HEK293 (cell line): Measurements from ENCODE around the gene FKBP8.

Experiments used
- RBAK ChIP-seq: fragments of 450-650 bp; formaldehyde crosslinking; IDR thresholded peaks from 2 replicates; pipeline ENCODE4 v1.5.1; 2016; ENCODE audit warnings: missing biosample characterization, missing genetic modification characterization
- WT1 ChIP-seq: fragments of 450-650 bp; formaldehyde crosslinking; IDR thresholded peaks from 2 replicates; pipeline ENCODE4 v1.5.1; 2016; ENCODE audit warnings: missing biosample characterization, missing genetic modification characterization
- ZFP3 ChIP-seq: fragments of 450-650 bp; formaldehyde crosslinking; IDR thresholded peaks from 2 replicates; pipeline ENCODE4 v1.5.1; 2016; ENCODE audit warnings: low read depth, missing biosample characterization, missing genetic modification characterization
- ZFP41 ChIP-seq: fragments of 450-650 bp; formaldehyde crosslinking; IDR thresholded peaks from 2 replicates; pipeline ENCODE4 v1.5.1; 2016; ENCODE audit warnings: missing biosample characterization, missing genetic modification characterization, borderline replicate concordance
- ZNF366 ChIP-seq: fragments of 450-650 bp; formaldehyde crosslinking; conservative IDR thresholded peaks from 2 replicates; pipeline ENCODE4 v1.5.1; 2016; ENCODE audit warnings: missing biosample characterization, missing genetic modification characterization
- ZNF510 ChIP-seq: fragments of 450-650 bp; formaldehyde crosslinking; IDR thresholded peaks from 2 replicates; pipeline ENCODE4 v1.5.1; 2018; ENCODE audit warnings: mild to moderate bottlenecking, missing genetic modification characterization, missing biosample characterization; ENCODE audit not compliant: insufficient replicate concordance
- ZNF629 ChIP-seq: fragments of 450-650 bp; formaldehyde crosslinking; IDR thresholded peaks from 2 replicates; pipeline ENCODE4 v1.5.1; 2017; ENCODE audit warnings: missing biosample characterization, missing genetic modification characterization
- ZNF768 ChIP-seq: fragments of 450-650 bp; formaldehyde crosslinking; IDR thresholded peaks from 2 replicates; pipeline ENCODE4 v1.5.1; 2018; ENCODE audit warnings: missing biosample characterization, mild to moderate bottlenecking, missing genetic modification characterization
- ZNF843 ChIP-seq: fragments of 450-650 bp; formaldehyde crosslinking; IDR thresholded peaks from 2 replicates; pipeline ENCODE4 v1.5.1; 2016; ENCODE audit warnings: missing biosample characterization, missing genetic modification characterization
- TF ChIP-seq, protein P1 (sequence below): fragments of 450-650 bp; formaldehyde crosslinking; IDR thresholded peaks from 2 replicates; pipeline ENCODE4 v1.5.1; 2016; ENCODE audit warnings: missing biosample characterization, missing genetic modification characterization
- TF ChIP-seq, protein P2 (sequence below): fragments of 450-650 bp; formaldehyde crosslinking; IDR thresholded peaks from 2 replicates; pipeline ENCODE4 v1.5.1; 2016; ENCODE audit warnings: missing biosample characterization, missing genetic modification characterization

DNA sequence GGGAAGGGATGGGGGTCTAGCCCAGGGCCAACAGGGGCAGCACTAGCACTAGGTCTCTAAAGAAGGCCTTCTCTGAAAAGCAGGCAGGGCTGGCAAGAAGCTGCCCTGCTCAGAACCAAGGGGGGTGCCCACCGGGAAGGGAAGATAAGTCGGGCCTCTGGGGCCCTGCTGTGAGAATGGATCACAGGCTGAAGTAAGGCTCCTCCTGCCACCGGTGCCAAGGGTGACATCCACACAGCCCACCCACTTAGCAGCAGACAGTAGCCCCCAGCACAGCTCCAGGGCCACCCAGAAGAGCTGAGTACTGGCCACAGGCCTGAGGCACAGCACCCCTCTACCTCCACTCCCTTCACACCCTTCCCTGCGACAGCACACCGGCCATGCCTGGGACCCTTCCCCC, 27.4 kb downstream of the FKBP8 start:
- TF ChIP-seq, protein P1, sequence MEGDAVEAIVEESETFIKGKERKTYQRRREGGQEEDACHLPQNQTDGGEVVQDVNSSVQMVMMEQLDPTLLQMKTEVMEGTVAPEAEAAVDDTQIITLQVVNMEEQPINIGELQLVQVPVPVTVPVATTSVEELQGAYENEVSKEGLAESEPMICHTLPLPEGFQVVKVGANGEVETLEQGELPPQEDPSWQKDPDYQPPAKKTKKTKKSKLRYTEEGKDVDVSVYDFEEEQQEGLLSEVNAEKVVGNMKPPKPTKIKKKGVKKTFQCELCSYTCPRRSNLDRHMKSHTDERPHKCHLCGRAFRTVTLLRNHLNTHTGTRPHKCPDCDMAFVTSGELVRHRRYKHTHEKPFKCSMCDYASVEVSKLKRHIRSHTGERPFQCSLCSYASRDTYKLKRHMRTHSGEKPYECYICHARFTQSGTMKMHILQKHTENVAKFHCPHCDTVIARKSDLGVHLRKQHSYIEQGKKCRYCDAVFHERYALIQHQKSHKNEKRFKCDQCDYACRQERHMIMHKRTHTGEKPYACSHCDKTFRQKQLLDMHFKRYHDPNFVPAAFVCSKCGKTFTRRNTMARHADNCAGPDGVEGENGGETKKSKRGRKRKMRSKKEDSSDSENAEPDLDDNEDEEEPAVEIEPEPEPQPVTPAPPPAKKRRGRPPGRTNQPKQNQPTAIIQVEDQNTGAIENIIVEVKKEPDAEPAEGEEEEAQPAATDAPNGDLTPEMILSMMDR (tag by site-specific recombination) = no peak
- TF ChIP-seq ZNF843 = no peak
- no peak for TF ChIP-seq ZNF510
- TF ChIP-seq ZNF768 (tag by site-specific recombination) = no peak
- TF ChIP-seq, protein P2, sequence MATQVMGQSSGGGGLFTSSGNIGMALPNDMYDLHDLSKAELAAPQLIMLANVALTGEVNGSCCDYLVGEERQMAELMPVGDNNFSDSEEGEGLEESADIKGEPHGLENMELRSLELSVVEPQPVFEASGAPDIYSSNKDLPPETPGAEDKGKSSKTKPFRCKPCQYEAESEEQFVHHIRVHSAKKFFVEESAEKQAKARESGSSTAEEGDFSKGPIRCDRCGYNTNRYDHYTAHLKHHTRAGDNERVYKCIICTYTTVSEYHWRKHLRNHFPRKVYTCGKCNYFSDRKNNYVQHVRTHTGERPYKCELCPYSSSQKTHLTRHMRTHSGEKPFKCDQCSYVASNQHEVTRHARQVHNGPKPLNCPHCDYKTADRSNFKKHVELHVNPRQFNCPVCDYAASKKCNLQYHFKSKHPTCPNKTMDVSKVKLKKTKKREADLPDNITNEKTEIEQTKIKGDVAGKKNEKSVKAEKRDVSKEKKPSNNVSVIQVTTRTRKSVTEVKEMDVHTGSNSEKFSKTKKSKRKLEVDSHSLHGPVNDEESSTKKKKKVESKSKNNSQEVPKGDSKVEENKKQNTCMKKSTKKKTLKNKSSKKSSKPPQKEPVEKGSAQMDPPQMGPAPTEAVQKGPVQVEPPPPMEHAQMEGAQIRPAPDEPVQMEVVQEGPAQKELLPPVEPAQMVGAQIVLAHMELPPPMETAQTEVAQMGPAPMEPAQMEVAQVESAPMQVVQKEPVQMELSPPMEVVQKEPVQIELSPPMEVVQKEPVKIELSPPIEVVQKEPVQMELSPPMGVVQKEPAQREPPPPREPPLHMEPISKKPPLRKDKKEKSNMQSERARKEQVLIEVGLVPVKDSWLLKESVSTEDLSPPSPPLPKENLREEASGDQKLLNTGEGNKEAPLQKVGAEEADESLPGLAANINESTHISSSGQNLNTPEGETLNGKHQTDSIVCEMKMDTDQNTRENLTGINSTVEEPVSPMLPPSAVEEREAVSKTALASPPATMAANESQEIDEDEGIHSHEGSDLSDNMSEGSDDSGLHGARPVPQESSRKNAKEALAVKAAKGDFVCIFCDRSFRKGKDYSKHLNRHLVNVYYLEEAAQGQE (tag by site-specific recombination) = no peak
- no peak for TF ChIP-seq RBAK
- TF ChIP-seq ZFP41 (tag by site-specific recombination) = no peak
- no peak for TF ChIP-seq ZNF366 (tag by site-specific recombination)
- no peak for TF ChIP-seq ZFP3 (tag by site-specific recombination)
- TF ChIP-seq WT1 = no peak
- no peak for TF ChIP-seq ZNF629 (tag by site-specific recombination)
